A549 (cell line): ENCODE measurements around the gene LRRC17. TPM values are rescaled to one million over a fixed set of nuclear protein-coding genes. Genes with fewer than 3 reads are reported as not detected.

Experiments
- ATAC-seq, 2 experiments: fragments of 200-7000 bp in 1 of 2; fragments of >200 bp in 1 of 2; cut with Nextera tagmentation in 1 of 2; cut with Tn5 transposase in 1 of 2; 3 replicates each; pipeline versions ENCODE4 v1.8.0 to v1.9.1; 2018 to 2020; ENCODE audit warnings: mild to moderate bottlenecking in 1 of 2, moderate library complexity in 1 of 2
- CTCF ChIA-PET: fragments of 300-600 bp; sonication (Branson Sonifier 250); formaldehyde crosslinking; extraction: SDS; loops from one replicate; lab custom pipeline; 2021; ENCODE audit warnings: antibody characterized with exemption, inconsistent platforms; lab: Yijun Ruan, JAX
- POLR2A ChIA-PET: fragments of 350-600 bp; formaldehyde crosslinking; extraction: SDS; loops from one replicate; lab custom pipeline; 2021; ENCODE audit warnings: antibody characterized with exemption, inconsistent platforms; lab: Yijun Ruan, JAX
- DNase-seq, 2 experiments: peaks; one replicate each; pipeline versions ENCODE4 v3.0.0 to v3.0.0-alpha.2; 2011 to 2016; ENCODE audit warnings: low read depth in 1 of 2, low spot score in 1 of 2
- FAIRE-seq: peaks from 2 replicates; lab custom pipeline; 2011; peaks lifted over from hg19 to GRCh38; lab: Jason Lieb, UNC
- H3K27ac ChIP-seq, 2 experiments: fragments of >200 bp; sonication (Bioruptor Twin); formaldehyde crosslinking; 3 replicates each; pipeline ENCODE4 v1.5.1; 2016 to 2017
- H3K4me1 ChIP-seq: fragments of >200 bp; sonication (Bioruptor Twin); formaldehyde crosslinking; 3 replicates; pipeline ENCODE4 v1.6.1; 2016
- H3K4me2 ChIP-seq: fragments of >200 bp; sonication (Bioruptor Twin); formaldehyde crosslinking; 3 replicates; pipeline ENCODE4 v1.6.1; 2016
- H3K4me3 ChIP-seq: fragments of >200 bp; sonication (Bioruptor Twin); formaldehyde crosslinking; 3 replicates; pipeline ENCODE4 v1.5.1; 2016
- H3K9me3 ChIP-seq: fragments of >200 bp; sonication (Bioruptor Twin); formaldehyde crosslinking; 3 replicates; pipeline ENCODE4 v1.6.1; 2016
- CBX2 ChIP-seq: fragments of 200-600 bp; sonication (generic); IDR thresholded peaks from 2 replicates; pipeline ENCODE4 v1.6.1; 2016; ENCODE audit warnings: low read depth, mild to moderate bottlenecking, borderline replicate concordance
- EHF ChIP-seq: fragments of 250-450 bp; sonication (Bioruptor Pico); IDR thresholded peaks from 2 replicates; pipeline ENCODE4 v1.5.0; 2020; ENCODE audit warnings: mild to moderate bottlenecking
- ESRRA ChIP-seq: fragments of 150-350 bp; IDR thresholded peaks from 2 replicates; pipeline ENCODE4 v1.6.1; 2014; ENCODE audit warnings: mild to moderate bottlenecking, low read length, borderline replicate concordance
- FOSL2 ChIP-seq, 2 experiments: fragments of 450-650 bp in 1 of 2; fragments of >200 bp in 1 of 2; sonication (Bioruptor Twin) in 1 of 2; formaldehyde crosslinking; IDR thresholded peaks; 2 replicates each; pipeline versions ENCODE4 v1.5.0 to v1.6.1; 2016 to 2020; ENCODE audit warnings: mild to moderate bottlenecking in 1 of 2, moderate library complexity in 1 of 2
- GATA3 ChIP-seq: IDR thresholded peaks from 2 replicates; pipeline ENCODE4 v1.6.1; 2012; ENCODE audit warnings: borderline replicate concordance
- JUN ChIP-seq, 2 experiments: fragments of >200 bp; sonication (Bioruptor Twin); formaldehyde crosslinking; IDR thresholded peaks; 2 replicates in 1 of 2; 3 replicates in 1 of 2; pipeline ENCODE4 v1.6.1; 2016 to 2017
- KDM1A ChIP-seq: fragments of 200-600 bp; sonication (generic); IDR thresholded peaks from 2 replicates; pipeline ENCODE4 v1.6.1; 2016; ENCODE audit warnings: low read depth, mild to moderate bottlenecking
- MAFK ChIP-seq: fragments of 450-650 bp; IDR thresholded peaks from 2 replicates; pipeline ENCODE4 v1.6.1; 2014; ENCODE audit not compliant: partially characterized antibody
- MAX ChIP-seq: IDR thresholded peaks from 2 replicates; pipeline ENCODE4 v1.6.1; 2012
- MYC ChIP-seq: IDR thresholded peaks from 2 replicates; pipeline ENCODE4 v1.6.1; 2012; ENCODE audit warnings: mild to moderate bottlenecking, inconsistent platforms, low read length, improper control_type of control experiment, borderline replicate concordance
- NFE2L2 ChIP-seq: fragments of 150-350 bp; conservative IDR thresholded peaks from 2 replicates; pipeline ENCODE4 v1.6.1; 2014; ENCODE audit warnings: low read length
- NR3C1 ChIP-seq: fragments of >200 bp; sonication (Bioruptor Twin); formaldehyde crosslinking; IDR thresholded peaks from 3 replicates; pipeline ENCODE4 v1.6.1; 2017
- POLR2A ChIP-seq: IDR thresholded peaks from 2 replicates; pipeline ENCODE4 v1.6.1; 2012; ENCODE audit warnings: mild to moderate bottlenecking, low read length
- POLR2AphosphoS2 ChIP-seq: conservative IDR thresholded peaks from 2 replicates; pipeline ENCODE4 v1.6.1; 2012; ENCODE audit warnings: low read length, improper control_type of control experiment, inconsistent platforms
- RAD21 ChIP-seq, 2 experiments: fragments of >200 bp in 1 of 2; sonication (Bioruptor Twin) in 1 of 2; formaldehyde crosslinking in 1 of 2; IDR thresholded peaks in 1 of 2; conservative IDR thresholded peaks in 1 of 2; 2 replicates in 1 of 2; 3 replicates in 1 of 2; pipeline ENCODE4 v1.6.1; 2012 to 2018; ENCODE audit warnings: inconsistent platforms in 1 of 2
- RARB ChIP-seq: fragments of 250-450 bp; sonication (Bioruptor Pico); IDR thresholded peaks from 2 replicates; pipeline ENCODE4 v1.8.0; 2021; ENCODE audit warnings: mild to moderate bottlenecking, moderate library complexity
- RCOR1 ChIP-seq: fragments of 150-350 bp; IDR thresholded peaks from 2 replicates; pipeline ENCODE4 v1.6.1; 2014; ENCODE audit warnings: antibody characterized with exemption, low read length, low read depth
- ZFP36 ChIP-seq: fragments of 450-650 bp; IDR thresholded peaks from 2 replicates; pipeline ENCODE4 v1.6.1; 2014; ENCODE audit warnings: borderline replicate concordance; ENCODE audit not compliant: partially characterized antibody
- ZNF302 ChIP-seq: fragments of 250-450 bp; sonication (Bioruptor Pico); IDR thresholded peaks from 2 replicates; pipeline ENCODE4 v1.9.0; 2021; ENCODE audit warnings: inconsistent platforms, mild to moderate bottlenecking, moderate library complexity
- WGBS: methylation state at CpG from one replicate; pipeline ENCODE4 v1.1.6; 2017; ENCODE audit errors: missing lambda C conversion rate; 5-methylcytosine and 5-hydroxymethylcytosine counted together
- polyA plus RNA-seq, 4 experiments: library from polyadenylated mRNA; depleted of rRNA in 3 of 4; stranded (reverse); fragments of >200 nt; fragmentation: RNase III in 1 of 4; extraction: RNeasy Plus Mini Kit Qiagen cat#74134 plus additional on column Dnase treatment in 1 of 4; gene quantifications; 2 replicates in 3 of 4; 3 replicates in 1 of 4; pipeline ENCODE4 v1.2.3, GENCODE V29; 2011 to 2017
- TF ChIP-seq, protein P1 (sequence below): IDR thresholded peaks from 2 replicates; pipeline ENCODE4 v1.6.1; 2012; ENCODE audit warnings: low read depth, borderline replicate concordance

The LRRC17 gene
- polyA plus RNA-seq, 2 of the 4 experiments (the other 2 are of a cell fraction) = 0.05 to 0.36 TPM

- Histone ChIP-seq H3K4me3 (no peak overlapping the region), H3K9me3 (no peaks in the 10 kb centered on the region), H3K4me2 (no peak overlapping the region), H3K27ac (peak overlapping the region in 1 of 2 experiments; percentile 52; a peak in 3 of 6 replicates), H3K4me1 (no peaks in the 10 kb centered on the region)
- no peak for FAIRE-seq
- no peak for ATAC-seq
- 90% methylated on average over 23 of the region's 23 CpGs for WGBS
- POLR2A ChIA-PET = no interaction called here
- TF ChIP-seq POLR2AphosphoS2 (no peak), MAFK (peak; percentile 38)
- CTCF ChIA-PET = no interaction called here
- DNase-seq = peak in 1 of 2 experiments; percentile 36
Measured at GRCh38 chr7:102973096-102973802, 60.4 kb downstream of the LRRC17 start.

DNA sequence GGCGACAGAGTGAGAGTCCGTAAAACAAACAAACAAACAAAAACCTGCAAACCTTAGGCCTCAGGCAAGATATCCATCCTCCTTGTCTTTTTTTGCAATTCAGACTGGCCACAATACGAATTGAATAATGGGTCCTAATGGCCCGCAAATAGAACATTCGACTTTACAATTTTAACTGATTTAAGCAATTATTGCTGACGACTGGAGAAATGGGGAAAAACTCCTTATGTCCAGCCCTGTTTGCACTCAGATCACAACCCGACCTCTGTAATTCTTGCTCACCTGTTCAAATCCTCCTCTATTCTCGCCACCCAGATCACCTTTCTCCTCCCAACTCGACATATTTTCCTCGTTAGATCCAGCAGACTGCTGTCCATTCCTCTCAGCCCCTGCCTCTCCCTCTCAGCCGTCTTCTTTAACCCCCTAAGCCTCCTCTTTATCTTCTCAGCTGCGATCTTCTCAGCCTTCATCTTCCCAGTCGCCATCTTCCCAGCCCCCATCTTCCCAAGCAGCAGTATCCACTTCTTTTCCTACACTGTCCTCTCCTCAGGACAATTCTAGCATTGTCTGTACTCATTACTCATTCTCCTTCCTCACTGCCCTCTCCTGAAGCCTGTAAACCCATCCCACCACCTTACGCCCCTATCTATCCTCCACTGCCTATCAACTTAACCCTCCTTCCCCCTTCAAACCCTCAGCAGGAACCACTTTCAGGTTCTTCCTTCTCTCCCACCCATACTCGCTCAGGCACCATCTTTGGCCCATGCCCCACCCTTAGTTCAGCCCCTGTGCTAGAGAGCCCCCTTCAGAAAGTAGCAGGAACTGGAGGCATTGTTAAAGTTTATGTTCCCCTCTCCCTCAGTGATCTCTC, 61.8 kb downstream of the LRRC17 start:
- Histone ChIP-seq H3K4me3 (no peak overlapping the region), H3K4me1 (0 out of 3 replicates have a peak, but pooled peaks cover 3% of the 10 kb centered on the region), H3K4me2 (no peak overlapping the region), H3K9me3 (peaks cover 9% of the 10 kb centered on the region), H3K27ac (no peak overlapping the region)
- no peak for FAIRE-seq
- peak in 1 of 2 experiments; percentile 56; a peak in 3 of 6 replicates for ATAC-seq
- POLR2A ChIA-PET = no interaction called here
- no peak for DNase-seq
- CTCF ChIA-PET = no interaction called here
- TF ChIP-seq ZFP36 (no peak), KDM1A (no peak), RAD21 (conservative IDR thresholded peaks at IDR 0.05 in 1 of 2, IDR thresholded peaks at IDR 0.05 in 1 of 2) (peak in 1 of 2 experiments; percentile 50; a peak in 3 of 5 replicates), EHF (CRISPR knock-in tag) (no peak), CBX2 (no peak), RCOR1 (no peak), JUN (IDR thresholded peaks at IDR 0.05) (no peak), MYC (no peak)
- TF ChIP-seq, protein P1, sequence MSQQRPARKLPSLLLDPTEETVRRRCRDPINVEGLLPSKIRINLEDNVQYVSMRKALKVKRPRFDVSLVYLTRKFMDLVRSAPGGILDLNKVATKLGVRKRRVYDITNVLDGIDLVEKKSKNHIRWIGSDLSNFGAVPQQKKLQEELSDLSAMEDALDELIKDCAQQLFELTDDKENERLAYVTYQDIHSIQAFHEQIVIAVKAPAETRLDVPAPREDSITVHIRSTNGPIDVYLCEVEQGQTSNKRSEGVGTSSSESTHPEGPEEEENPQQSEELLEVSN = no peak
- TF ChIP-seq, all 56 proteins: peak for 1
- 93% methylated on average over 15 of the region's 15 CpGs for WGBS

GRCh38 chr7:102975854-102976253, 63.1 kb downstream of the LRRC17 start:
- Histone ChIP-seq H3K4me2 (no peak overlapping the region), H3K4me3 (no peak overlapping the region), H3K9me3 (peaks cover 11% of the 10 kb centered on the region), H3K4me1 (0 out of 3 replicates have a peak, but pooled peaks cover 3% of the 10 kb centered on the region), H3K27ac (no peak overlapping the region)
- ChIA-PET POLR2A (no interaction called here), CTCF (no interaction called here)
- DNase-seq (no peak), FAIRE-seq (no peak), ATAC-seq (no peak)
- no peak for TF ChIP-seq MAFK
- no peak for TF ChIP-seq ESRRA
- no peak for TF ChIP-seq NFE2L2
- TF ChIP-seq FOSL2 (IDR thresholded peaks at IDR 0.05) = no peak
- no peak for TF ChIP-seq FOSL2 (CRISPR knock-in tag; IDR thresholded peaks at IDR 0.05)
- TF ChIP-seq POLR2A = no peak
- TF ChIP-seq GATA3 = no peak
- no peak for TF ChIP-seq MAX
- no peak for TF ChIP-seq EHF (CRISPR knock-in tag)
- no peak for TF ChIP-seq RCOR1
- TF ChIP-seq RARB (CRISPR knock-in tag) = no peak
- no peak for TF ChIP-seq ZNF302 (CRISPR knock-in tag)
- no peak for TF ChIP-seq NR3C1
- 99% methylated on average over 5 of the region's 8 CpGs for WGBS
